Renal pelvis (tissue), 3 donors: ENCODE measurements around the gene TSC1. TPM values are rescaled to one million over a fixed set of nuclear protein-coding genes. Genes with fewer than 3 reads are reported as not detected.

Source experiments
- polyA plus RNA-seq, 3 donors: library from polyadenylated mRNA; unstranded; fragments of 120-200 nt; gene quantifications; one replicate each; pipeline ENCODE4 v1.2.1, GENCODE V29; 2013; ENCODE audit not compliant: insufficient read length in 3 of 3

The TSC1 gene
- polyA plus RNA-seq, 3 donors = 38.3 to 67.8 (median 56.3) TPM

Other genes with a start within 250 kb of the TSC1 start
- 1 to 10 TPM; 4.5 to 5.1 (median 5.1) TPM for gene AK8, start 66.3 kb downstream of the TSC1 start, polyA plus RNA-seq
- 10 to 100 TPM in 1 of 3 donors, 1 to 10 TPM in 2; 8.9 to 10.8 (median 9.6) TPM for gene SPACA9, start 65.7 kb downstream of the TSC1 start, polyA plus RNA-seq
- gene GFI1B, start 34.1 kb upstream of the TSC1 start, polyA plus RNA-seq = under 1 TPM; 0.71 to 0.91 (median 0.78) TPM
- 10 to 100 TPM; 77.0 to 79.8 (median 77.9) TPM for gene GTF3C5, start 86.4 kb upstream of the TSC1 start, polyA plus RNA-seq
- gene CEL, start 117.4 kb upstream of the TSC1 start, polyA plus RNA-seq = 1 to 10 TPM; 4.0 to 4.1 (median 4.0) TPM
- gene RALGDS, start 176.6 kb upstream of the TSC1 start, polyA plus RNA-seq = 10 to 100 TPM; 40.4 to 42.7 (median 41.5) TPM
- 1 to 10 TPM; 1.9 to 3.1 (median 3.0) TPM for gene GBGT1, start 219.3 kb upstream of the TSC1 start, polyA plus RNA-seq